H1 (cell line): ENCODE data around the gene MB. TPM values are rescaled to one million over a fixed set of nuclear protein-coding genes. Genes with fewer than 3 reads are reported as not detected.

Experiments used
- ATF3 ChIP-seq: IDR thresholded peaks from 2 replicates; pipeline ENCODE4 v1.6.1; 2011; ENCODE audit warnings: low read depth, mild to moderate bottlenecking, low read length; ENCODE audit not compliant: insufficient read depth
- CHD7 ChIP-seq: fragments of 300-600 bp; sonication (generic); IDR thresholded peaks from 2 replicates; pipeline ENCODE4 v1.7.1; 2012; ENCODE audit warnings: low read length, moderate library complexity, mild to moderate bottlenecking, inconsistent platforms; ENCODE audit not compliant: insufficient replicate concordance
- CTBP2 ChIP-seq: IDR thresholded peaks from 2 replicates; pipeline ENCODE4 v1.7.0; 2011; ENCODE audit warnings: borderline replicate concordance, mild to moderate bottlenecking, moderate library complexity, mixed read lengths, low read length; ENCODE audit not compliant: insufficient read depth, insufficient read length
- E2F6 ChIP-seq: IDR thresholded peaks from 2 replicates; pipeline ENCODE4 v1.6.1; 2012; ENCODE audit warnings: inconsistent platforms
- POLR2AphosphoS5 ChIP-seq: IDR thresholded peaks from 2 replicates; pipeline ENCODE4 v1.6.1; 2011; ENCODE audit warnings: low read depth, low read length
- polyA plus RNA-seq, 7 experiments: library from polyadenylated mRNA; depleted of rRNA in 3 of 7; stranded (reverse) in 5 of 7; unstranded in 2 of 7; fragments of >200 nt in 5 of 7; fragments of 200-250 nt in 2 of 7; gene quantifications; 1 replicate in 5 of 7; 2 replicates in 1 of 7; 4 replicates in 1 of 7; pipeline versions ENCODE4 v1.2.1 to v1.2.3, GENCODE V29; 2011 to 2013; ENCODE audit warnings: missing spikeins in 2 of 7, mixed read lengths in 2 of 7
- total RNA-seq: library from RNA; stranded (reverse); fragmentation: NEBNext Ultra II Directional; extraction: Animal tissue kit (Norgen Biotek cat#: 25700); gene quantifications from 2 replicates; pipeline ENCODE4 v1.2.1, GENCODE V29; 2021

The MB gene
- total and polyA plus RNA-seq, 2 of the 8 experiments (the other 6 are each of a cell fraction or from before 2014, with no cell fraction given), result 1.5 TPM; not detected in 1

GRCh38 chr22:35578836-35579575 is 38.1 kb downstream of the MB start (continued):
- TF ChIP-seq CHD7 (no peak), E2F6 (no peak), CTBP2 (no peak), ATF3 (no peak), POLR2AphosphoS5 (no peak)
